NB4 (cell line): Measurements from ENCODE around the gene C6orf118.

Source experiments
- MYC ChIP-seq: IDR thresholded peaks from 2 replicates; pipeline ENCODE4 v1.6.1; 2011; ENCODE audit warnings: low read depth, low read length
- POLR2A ChIP-seq: IDR thresholded peaks from 2 replicates; pipeline ENCODE4 v1.6.1; 2011; ENCODE audit warnings: mild to moderate bottlenecking; ENCODE audit not compliant: insufficient read length; ENCODE audit errors: extremely low read depth
- TF ChIP-seq, protein P1 (sequence below): IDR thresholded peaks from one replicate; pipeline ENCODE4 v1.5.1; 2012; ENCODE audit warnings: low read depth, low read length

DNA sequence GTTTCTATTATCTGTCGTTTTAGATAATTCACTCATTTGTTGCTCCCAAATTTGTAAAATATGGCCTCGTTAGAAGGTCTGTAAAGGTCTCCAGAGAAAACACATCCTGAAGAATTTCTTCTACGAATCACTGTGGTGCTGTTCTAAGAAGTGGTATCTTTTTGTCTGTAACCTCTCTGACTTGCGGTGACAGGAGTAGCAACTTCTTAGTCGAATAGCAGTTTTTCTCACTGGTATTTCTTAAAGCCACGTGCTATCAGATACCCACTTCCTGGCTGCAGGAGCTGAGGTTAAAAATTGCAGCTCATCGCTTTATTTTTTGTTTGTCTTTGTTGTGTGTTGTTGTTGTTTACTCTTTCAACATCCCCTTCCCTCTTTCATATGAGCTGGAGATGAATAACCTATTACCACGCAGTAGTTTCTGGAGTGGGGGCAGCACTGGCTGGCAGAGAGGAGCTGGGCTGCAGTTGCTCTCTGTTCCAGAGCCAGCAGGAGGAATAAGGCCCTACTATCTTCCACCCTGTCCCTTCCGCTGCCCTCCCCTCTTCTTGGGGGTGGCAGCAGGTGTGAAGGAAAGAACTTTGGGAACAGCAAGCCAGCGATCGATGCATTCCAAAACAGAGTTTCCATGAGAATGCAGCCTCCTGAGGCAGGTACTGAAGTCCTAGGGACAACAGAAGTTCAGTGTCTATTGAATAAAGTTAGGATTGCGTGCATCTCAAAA is 64.7 kb downstream of the C6orf118 start:
- TF ChIP-seq, protein P1, sequence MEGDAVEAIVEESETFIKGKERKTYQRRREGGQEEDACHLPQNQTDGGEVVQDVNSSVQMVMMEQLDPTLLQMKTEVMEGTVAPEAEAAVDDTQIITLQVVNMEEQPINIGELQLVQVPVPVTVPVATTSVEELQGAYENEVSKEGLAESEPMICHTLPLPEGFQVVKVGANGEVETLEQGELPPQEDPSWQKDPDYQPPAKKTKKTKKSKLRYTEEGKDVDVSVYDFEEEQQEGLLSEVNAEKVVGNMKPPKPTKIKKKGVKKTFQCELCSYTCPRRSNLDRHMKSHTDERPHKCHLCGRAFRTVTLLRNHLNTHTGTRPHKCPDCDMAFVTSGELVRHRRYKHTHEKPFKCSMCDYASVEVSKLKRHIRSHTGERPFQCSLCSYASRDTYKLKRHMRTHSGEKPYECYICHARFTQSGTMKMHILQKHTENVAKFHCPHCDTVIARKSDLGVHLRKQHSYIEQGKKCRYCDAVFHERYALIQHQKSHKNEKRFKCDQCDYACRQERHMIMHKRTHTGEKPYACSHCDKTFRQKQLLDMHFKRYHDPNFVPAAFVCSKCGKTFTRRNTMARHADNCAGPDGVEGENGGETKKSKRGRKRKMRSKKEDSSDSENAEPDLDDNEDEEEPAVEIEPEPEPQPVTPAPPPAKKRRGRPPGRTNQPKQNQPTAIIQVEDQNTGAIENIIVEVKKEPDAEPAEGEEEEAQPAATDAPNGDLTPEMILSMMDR: no peak
- TF ChIP-seq POLR2A (no peak), MYC (no peak)
